Measurements from ENCODE around the gene SHISA7.

DNA sequence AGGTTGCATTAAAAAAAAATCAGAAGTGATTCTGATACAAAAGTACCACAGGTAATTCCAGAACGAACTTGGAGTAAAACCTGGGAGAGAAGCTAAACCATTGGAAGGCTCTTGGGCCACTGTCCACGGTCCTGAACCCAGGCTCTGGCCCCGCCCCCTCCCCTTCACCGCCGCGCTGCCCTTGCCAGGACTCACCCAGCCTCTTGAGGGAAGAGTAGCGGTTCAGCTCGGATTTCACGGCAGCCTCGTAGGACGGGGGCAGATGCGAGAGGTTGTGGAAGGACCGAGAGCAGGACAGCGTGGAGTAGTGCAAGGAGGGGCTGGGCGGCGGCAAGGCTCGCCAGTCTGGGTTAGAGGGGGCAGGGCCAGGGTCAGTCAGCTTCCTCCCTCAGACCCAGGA, 5.7 kb downstream of the SHISA7 start:
- TF ChIP-seq, protein P1, sequence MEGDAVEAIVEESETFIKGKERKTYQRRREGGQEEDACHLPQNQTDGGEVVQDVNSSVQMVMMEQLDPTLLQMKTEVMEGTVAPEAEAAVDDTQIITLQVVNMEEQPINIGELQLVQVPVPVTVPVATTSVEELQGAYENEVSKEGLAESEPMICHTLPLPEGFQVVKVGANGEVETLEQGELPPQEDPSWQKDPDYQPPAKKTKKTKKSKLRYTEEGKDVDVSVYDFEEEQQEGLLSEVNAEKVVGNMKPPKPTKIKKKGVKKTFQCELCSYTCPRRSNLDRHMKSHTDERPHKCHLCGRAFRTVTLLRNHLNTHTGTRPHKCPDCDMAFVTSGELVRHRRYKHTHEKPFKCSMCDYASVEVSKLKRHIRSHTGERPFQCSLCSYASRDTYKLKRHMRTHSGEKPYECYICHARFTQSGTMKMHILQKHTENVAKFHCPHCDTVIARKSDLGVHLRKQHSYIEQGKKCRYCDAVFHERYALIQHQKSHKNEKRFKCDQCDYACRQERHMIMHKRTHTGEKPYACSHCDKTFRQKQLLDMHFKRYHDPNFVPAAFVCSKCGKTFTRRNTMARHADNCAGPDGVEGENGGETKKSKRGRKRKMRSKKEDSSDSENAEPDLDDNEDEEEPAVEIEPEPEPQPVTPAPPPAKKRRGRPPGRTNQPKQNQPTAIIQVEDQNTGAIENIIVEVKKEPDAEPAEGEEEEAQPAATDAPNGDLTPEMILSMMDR (IDR thresholded peaks at IDR 0.05 in 8 of 11, conservative IDR thresholded peaks at IDR 0.05 in 3 of 11): no peak
- TF ChIP-seq POLR2AphosphoS5 (IDR thresholded peaks at IDR 0.05): no peak

All from spleen (tissue), 7 donors.